ENCODE data around the gene CPNE5.

The CPNE5 gene

GRCh38 chr6:36843170-36843569 lies 3.9 kb upstream of the CPNE5 start:
- Histone ChIP-seq H3K4me3 (ENCODE audit: low read depth in 1 of 2, low read length in 1 of 2) (no peak overlapping the region), H3K4me1 (ENCODE audit: control insufficient read depth in 1 of 2, insufficient read depth in 1 of 2, low read depth in 1 of 2, low read length in 1 of 2) (peaks cover 12 to 18% of the 10 kb centered on the region in 2 experiments), H3K27me3 (peaks cover 37% of the 10 kb centered on the region), H3K27ac (no peak overlapping the region), H3K9me3 (no peaks in the 10 kb centered on the region), H3K36me3 (no peaks in the 10 kb centered on the region)
- no peak for TF ChIP-seq CTCF (IDR thresholded peaks at IDR 0.05)

DNA sequence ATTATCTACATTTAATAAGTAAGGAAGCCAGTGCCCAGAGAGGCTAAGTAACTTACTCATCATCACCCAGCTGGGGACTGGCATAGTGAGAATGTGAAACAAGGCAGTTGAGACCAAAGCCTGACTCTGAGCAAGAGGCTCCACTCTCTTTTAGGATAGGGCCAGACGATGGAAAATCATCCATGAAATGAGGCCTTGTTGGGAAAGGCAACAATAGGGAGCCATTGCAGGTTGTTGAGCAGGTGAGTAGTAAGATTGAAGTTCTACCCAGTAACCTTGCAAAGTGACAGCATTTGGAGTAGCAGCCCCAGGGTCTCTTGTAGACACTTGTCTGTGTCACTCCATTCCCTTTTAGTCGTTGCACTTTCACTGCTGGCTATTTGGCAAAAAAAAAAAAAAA lies 2.5 kb upstream of the CPNE5 start:
- TF ChIP-seq CTCF (IDR thresholded peaks at IDR 0.05): no peak
- Histone ChIP-seq H3K4me3 (ENCODE audit: low read depth in 1 of 2, low read length in 1 of 2) (no peak overlapping the region), H3K27me3 (peaks cover 51% of the 10 kb centered on the region), H3K4me1 (ENCODE audit: control insufficient read depth in 1 of 2, insufficient read depth in 1 of 2, low read depth in 1 of 2, low read length in 1 of 2) (peaks cover 12 to 18% of the 10 kb centered on the region in 2 experiments), H3K9me3 (no peaks in the 10 kb centered on the region), H3K27ac (no peak overlapping the region), H3K36me3 (no peaks in the 10 kb centered on the region)

DNA sequence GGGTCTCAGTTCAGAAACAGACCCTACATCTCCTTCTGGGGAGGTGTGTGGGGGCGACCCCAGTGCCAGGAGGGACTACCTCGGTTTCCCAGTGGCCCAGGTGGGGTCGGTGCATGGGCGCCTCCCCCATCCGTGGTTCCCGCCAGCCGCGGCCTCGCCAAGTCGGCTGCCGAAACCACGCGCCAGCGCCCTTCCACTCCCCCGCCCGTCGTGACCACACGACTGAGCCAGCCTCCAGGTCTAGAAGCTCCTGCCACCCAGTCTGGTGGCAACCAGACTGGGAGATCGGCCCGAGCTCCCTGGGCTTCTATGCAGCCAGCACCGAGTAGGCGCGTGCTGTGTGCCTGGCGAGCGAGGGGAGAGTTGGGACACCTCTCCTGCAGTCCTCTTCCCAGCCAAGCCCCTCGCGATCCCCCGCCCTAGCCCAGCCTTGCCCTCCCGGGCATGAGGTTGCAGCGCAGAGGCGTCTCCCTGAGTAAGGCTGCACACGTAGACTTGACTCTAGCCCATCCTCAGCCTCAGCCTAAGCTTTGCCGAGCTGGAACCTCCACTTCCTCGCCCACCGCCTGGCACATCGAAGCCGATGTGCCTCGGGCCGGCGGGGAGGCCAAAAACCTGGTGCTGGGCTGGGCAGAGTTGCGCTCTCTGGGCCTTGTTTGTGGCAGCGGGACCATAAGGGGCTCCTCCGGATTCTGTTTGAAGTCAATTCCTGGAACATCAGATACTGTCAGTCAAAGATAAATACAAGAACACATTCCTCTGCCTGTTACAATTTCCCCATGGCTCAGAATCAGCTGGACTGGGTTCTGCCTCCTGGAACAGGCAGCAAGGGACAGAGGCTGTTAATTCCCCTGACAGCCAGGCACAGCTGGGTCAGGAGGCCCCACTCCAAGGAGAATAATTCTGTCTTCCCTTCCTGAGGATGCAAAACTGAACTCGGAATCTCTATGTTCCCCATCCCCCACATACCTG lies 1.5 kb upstream of the CPNE5 start:
- Histone ChIP-seq H3K36me3 (no peaks in the 10 kb centered on the region), H3K4me1 (ENCODE audit: control insufficient read depth in 1 of 2, insufficient read depth in 1 of 2, low read depth in 1 of 2, low read length in 1 of 2) (peaks cover 12 to 18% of the 10 kb centered on the region in 2 experiments), H3K27ac (no peak overlapping the region), H3K9me3 (no peaks in the 10 kb centered on the region), H3K27me3 (peaks cover 58% of the 10 kb centered on the region), H3K4me3 (ENCODE audit: low read depth in 1 of 2, low read length in 1 of 2) (peak overlapping the region; percentile 38 to 53)
- no peak for TF ChIP-seq CTCF (IDR thresholded peaks at IDR 0.05)

- peaks cover 12 to 18% of the 10 kb centered on the region in 2 experiments for H3K4me1 ChIP-seq (ENCODE audit: control insufficient read depth in 1 of 2, insufficient read depth in 1 of 2, low read depth in 1 of 2, low read length in 1 of 2)
- peak overlapping the region; percentile 38 to 53 for H3K4me3 ChIP-seq (ENCODE audit: low read depth in 1 of 2, low read length in 1 of 2)
- H3K27me3 ChIP-seq: peaks cover 58% of the 10 kb centered on the region
- no peak overlapping the region for H3K27ac ChIP-seq
- no peak for TF ChIP-seq CTCF (IDR thresholded peaks at IDR 0.05)
- no peaks in the 10 kb centered on the region for H3K9me3 ChIP-seq
- no peaks in the 10 kb centered on the region for H3K36me3 ChIP-seq
Observed at GRCh38 chr6:36839749-36840431, 646 bp upstream of the CPNE5 start.

- no peaks in the 10 kb centered on the region for H3K36me3 ChIP-seq
- no peak overlapping the region for H3K27ac ChIP-seq
- no peak overlapping the region for H3K4me3 ChIP-seq (ENCODE audit: low read depth in 1 of 2, low read length in 1 of 2)
- no peak for TF ChIP-seq CTCF (IDR thresholded peaks at IDR 0.05)
- peaks cover 58% of the 10 kb centered on the region for H3K27me3 ChIP-seq
- H3K4me1 ChIP-seq (ENCODE audit: control insufficient read depth in 1 of 2, insufficient read depth in 1 of 2, low read depth in 1 of 2, low read length in 1 of 2): peaks cover 16 to 27% of the 10 kb centered on the region in 2 experiments
- H3K9me3 ChIP-seq: no peaks in the 10 kb centered on the region
Observed at GRCh38 chr6:36837686-36838085, 1.6 kb downstream of the CPNE5 start.

All from neutrophil (primary cell).